ENCODE data around the gene PLK2. TPM values are rescaled to one million over a fixed set of nuclear protein-coding genes. Genes with fewer than 3 reads are reported as not detected.

Gene PLK2
- total RNA-seq, 1 experiment from 2014 or later, result 258 TPM

DNA sequence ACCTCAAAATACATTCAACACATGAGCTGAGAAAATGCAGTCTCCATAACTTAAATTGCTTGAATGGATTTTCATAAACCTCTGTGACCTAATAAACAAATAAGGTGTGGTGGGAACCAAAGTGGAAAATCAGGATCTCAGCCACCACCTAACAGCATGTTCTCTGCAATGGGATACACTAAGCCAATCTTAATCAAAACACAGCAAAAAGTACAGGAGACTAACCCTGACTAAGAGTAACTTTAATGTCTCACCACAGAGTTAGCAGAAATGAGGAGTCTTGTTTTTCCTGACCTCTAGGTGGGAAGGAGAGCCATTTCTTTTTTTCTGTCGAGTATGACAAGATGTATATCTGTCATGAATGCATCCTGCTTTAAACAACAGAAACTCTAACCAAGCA, 48.5 kb downstream of the PLK2 start:
- POLR2A ChIA-PET, result no interaction called here
- intact Hi-C loops (cut with micrococcal nuclease; ENCODE audit: unreplicated experiment), result no loop called here
- no peaks in the 10 kb centered on the region for H3K27me3 ChIP-seq (ENCODE audit: control insufficient read depth, insufficient read depth, low read length)
- DNase-seq (ENCODE audit: low read depth, low spot score) (no peak), ATAC-seq (no peak)
- BruUV-seq (replicated peaks), result no TSS peak
- TF ChIP-seq, protein P1, sequence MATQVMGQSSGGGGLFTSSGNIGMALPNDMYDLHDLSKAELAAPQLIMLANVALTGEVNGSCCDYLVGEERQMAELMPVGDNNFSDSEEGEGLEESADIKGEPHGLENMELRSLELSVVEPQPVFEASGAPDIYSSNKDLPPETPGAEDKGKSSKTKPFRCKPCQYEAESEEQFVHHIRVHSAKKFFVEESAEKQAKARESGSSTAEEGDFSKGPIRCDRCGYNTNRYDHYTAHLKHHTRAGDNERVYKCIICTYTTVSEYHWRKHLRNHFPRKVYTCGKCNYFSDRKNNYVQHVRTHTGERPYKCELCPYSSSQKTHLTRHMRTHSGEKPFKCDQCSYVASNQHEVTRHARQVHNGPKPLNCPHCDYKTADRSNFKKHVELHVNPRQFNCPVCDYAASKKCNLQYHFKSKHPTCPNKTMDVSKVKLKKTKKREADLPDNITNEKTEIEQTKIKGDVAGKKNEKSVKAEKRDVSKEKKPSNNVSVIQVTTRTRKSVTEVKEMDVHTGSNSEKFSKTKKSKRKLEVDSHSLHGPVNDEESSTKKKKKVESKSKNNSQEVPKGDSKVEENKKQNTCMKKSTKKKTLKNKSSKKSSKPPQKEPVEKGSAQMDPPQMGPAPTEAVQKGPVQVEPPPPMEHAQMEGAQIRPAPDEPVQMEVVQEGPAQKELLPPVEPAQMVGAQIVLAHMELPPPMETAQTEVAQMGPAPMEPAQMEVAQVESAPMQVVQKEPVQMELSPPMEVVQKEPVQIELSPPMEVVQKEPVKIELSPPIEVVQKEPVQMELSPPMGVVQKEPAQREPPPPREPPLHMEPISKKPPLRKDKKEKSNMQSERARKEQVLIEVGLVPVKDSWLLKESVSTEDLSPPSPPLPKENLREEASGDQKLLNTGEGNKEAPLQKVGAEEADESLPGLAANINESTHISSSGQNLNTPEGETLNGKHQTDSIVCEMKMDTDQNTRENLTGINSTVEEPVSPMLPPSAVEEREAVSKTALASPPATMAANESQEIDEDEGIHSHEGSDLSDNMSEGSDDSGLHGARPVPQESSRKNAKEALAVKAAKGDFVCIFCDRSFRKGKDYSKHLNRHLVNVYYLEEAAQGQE (IDR thresholded peaks at IDR 0.05; ENCODE audit: insufficient read depth in 1 of 2, low read depth in 2 of 2, low read length in 1 of 2), result no peak
- no peak for TF ChIP-seq SIN3A (IDR thresholded peaks at IDR 0.05; ENCODE audit: borderline replicate concordance, insufficient read depth, low read depth, low read length)
- TF ChIP-seq POLR2AphosphoS5 (IDR thresholded peaks at IDR 0.05; ENCODE audit: low read depth, low read length), result no peak
- TF ChIP-seq, protein P2, sequence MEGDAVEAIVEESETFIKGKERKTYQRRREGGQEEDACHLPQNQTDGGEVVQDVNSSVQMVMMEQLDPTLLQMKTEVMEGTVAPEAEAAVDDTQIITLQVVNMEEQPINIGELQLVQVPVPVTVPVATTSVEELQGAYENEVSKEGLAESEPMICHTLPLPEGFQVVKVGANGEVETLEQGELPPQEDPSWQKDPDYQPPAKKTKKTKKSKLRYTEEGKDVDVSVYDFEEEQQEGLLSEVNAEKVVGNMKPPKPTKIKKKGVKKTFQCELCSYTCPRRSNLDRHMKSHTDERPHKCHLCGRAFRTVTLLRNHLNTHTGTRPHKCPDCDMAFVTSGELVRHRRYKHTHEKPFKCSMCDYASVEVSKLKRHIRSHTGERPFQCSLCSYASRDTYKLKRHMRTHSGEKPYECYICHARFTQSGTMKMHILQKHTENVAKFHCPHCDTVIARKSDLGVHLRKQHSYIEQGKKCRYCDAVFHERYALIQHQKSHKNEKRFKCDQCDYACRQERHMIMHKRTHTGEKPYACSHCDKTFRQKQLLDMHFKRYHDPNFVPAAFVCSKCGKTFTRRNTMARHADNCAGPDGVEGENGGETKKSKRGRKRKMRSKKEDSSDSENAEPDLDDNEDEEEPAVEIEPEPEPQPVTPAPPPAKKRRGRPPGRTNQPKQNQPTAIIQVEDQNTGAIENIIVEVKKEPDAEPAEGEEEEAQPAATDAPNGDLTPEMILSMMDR (IDR thresholded peaks at IDR 0.05), result no peak
- no peak for TF ChIP-seq TCF7L2 (IDR thresholded peaks at IDR 0.05; ENCODE audit: low read depth, low read length)
- H3K9me3 ChIP-seq (ENCODE audit: control insufficient read depth, insufficient read depth, low read depth, low read length), result no peaks in the 10 kb centered on the region
- H3K36me3 ChIP-seq (ENCODE audit: control insufficient read depth, insufficient read depth, low read length), result no peaks in the 10 kb centered on the region
- H3K27ac ChIP-seq (ENCODE audit: low read length), result no peak overlapping the region
- no peak overlapping the region for H3K4me3 ChIP-seq (ENCODE audit: low read depth in 2 of 2, low read length in 2 of 2)
- in situ Hi-C loops (cut with HindIII; ENCODE audit: low pct_unique_long_range_greater_than_20kb, low sequenced_read_pairs), result no loop called here
- CTCF ChIA-PET, result no interaction called here
- H3K4me1 ChIP-seq (ENCODE audit: control insufficient read depth, insufficient read depth, low read length), result no peaks in the 10 kb centered on the region

DNA sequence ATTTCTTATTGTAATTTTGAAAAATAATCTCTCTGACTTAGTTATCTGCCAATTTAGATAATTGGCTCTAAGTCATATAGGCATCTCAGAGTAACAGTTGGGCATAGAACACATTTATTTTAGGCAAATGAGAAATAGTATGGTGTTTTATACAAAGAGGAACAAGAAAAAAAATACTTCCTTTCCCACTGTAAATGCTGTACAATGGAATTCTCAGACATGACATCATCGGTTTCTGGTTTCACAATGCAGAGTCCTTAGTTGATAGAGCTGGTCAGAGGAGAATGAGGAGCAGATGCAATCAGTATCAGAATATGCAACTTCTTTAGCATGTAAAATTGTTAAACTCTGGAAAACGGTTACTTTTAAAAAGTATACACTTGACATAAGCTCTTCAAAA, 49.4 kb downstream of the PLK2 start:
- no peaks in the 10 kb centered on the region for H3K36me3 ChIP-seq (ENCODE audit: control insufficient read depth, insufficient read depth, low read length)
- ChIA-PET POLR2A (no interaction called here), CTCF (no interaction called here)
- no peak overlapping the region for H3K4me3 ChIP-seq (ENCODE audit: low read depth in 2 of 2, low read length in 2 of 2)
- ATAC-seq (no peak), DNase-seq (ENCODE audit: low read depth, low spot score) (no peak)
- H3K9me3 ChIP-seq (ENCODE audit: control insufficient read depth, insufficient read depth, low read depth, low read length), result no peaks in the 10 kb centered on the region
- no peaks in the 10 kb centered on the region for H3K27me3 ChIP-seq (ENCODE audit: control insufficient read depth, insufficient read depth, low read length)
- no peaks in the 10 kb centered on the region for H3K4me1 ChIP-seq (ENCODE audit: control insufficient read depth, insufficient read depth, low read length)
- intact Hi-C loops (cut with micrococcal nuclease; ENCODE audit: unreplicated experiment) (no loop called here), in situ Hi-C loops (cut with HindIII; ENCODE audit: low pct_unique_long_range_greater_than_20kb, low sequenced_read_pairs) (no loop called here)
- TF ChIP-seq TCF7L2 (IDR thresholded peaks at IDR 0.05; ENCODE audit: low read depth, low read length), result no peak
- TF ChIP-seq SIN3A (IDR thresholded peaks at IDR 0.05; ENCODE audit: borderline replicate concordance, insufficient read depth, low read depth, low read length), result no peak
- TF ChIP-seq POLR2AphosphoS5 (IDR thresholded peaks at IDR 0.05; ENCODE audit: low read depth, low read length), result no peak
- TF ChIP-seq, protein P2 (IDR thresholded peaks at IDR 0.05), result no peak
- TF ChIP-seq, protein P1 (IDR thresholded peaks at IDR 0.05; ENCODE audit: insufficient read depth in 1 of 2, low read depth in 2 of 2, low read length in 1 of 2), result no peak
- H3K27ac ChIP-seq (ENCODE audit: low read length), result no peak overlapping the region
- no TSS peak for BruUV-seq (replicated peaks)

Measured in Panc1 (cell line).